ENCODE results near the gene PLAC8. TPM values are rescaled to one million over a fixed set of nuclear protein-coding genes. Genes with fewer than 3 reads are reported as not detected.
A peak's percentile ranks its signal among the peaks of the same experiment; 100 is the strongest.

PLAC8 gene
- not detected in 2 replicates for total RNA-seq (2012; rRNA removed)
- not detected in 2 replicates for polyA plus RNA-seq (2012; rRNA removed)
- polyA plus RNA-seq (2012; cell fraction: cytosol; rRNA removed) = 0.31 TPM in 1 of 2 replicates, not detected in the other
- polyA plus RNA-seq (2012; cell fraction: nucleus; rRNA removed; ENCODE audit: low replicate concordance) = 0.11 TPM in 1 of 2 replicates, not detected in the other
- percentile 13 among the genes with signal in this experiment for Bru-seq, nascent RNA
- BruChase-seq, experiment 1, labeled RNA remaining after a 6-hour chase = percentile 24 among the genes with signal in this experiment
- percentile 27 among the genes with signal in this experiment for BruChase-seq, experiment 2, labeled RNA remaining after a 2-hour chase
- long read RNA-seq = 0 reads

DNA sequence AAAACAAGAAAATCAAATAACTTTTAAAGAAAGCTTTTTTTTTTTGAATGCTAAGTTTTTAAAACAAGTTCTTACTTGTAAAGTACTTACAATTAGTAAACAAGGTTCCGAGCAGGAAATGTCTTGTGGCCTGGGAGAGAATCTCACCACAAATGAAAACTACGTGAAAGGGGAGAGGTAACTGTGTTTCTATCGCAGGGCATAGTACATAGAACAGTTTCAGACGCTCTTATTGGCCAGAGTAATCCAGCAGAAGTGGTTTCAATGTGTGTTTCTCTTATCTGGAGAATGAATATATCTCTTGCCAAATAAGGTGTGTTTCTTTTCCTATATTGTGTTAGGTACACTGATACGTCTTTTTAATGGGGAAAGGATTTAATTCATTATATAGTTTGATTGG is at the start of gene PLAC8:
Gene PLAC8, minus strand, starts transcription at position 154 of the 400 bp plus-strand sequence. CDS start 6,808 bp downstream, outside the sequence.
- peaks cover 1% of the 10 kb centered on the region; the same call in 1 of the 2 replicates for H3K4me1 ChIP-seq (ENCODE audit: control insufficient read depth, insufficient read depth, low read length)
- H3K9me3 ChIP-seq (ENCODE audit: control insufficient read depth, insufficient read depth, low read length) = no peaks in the 10 kb centered on the region
- no peak within 1 kb of the TSS for H3K4me3 ChIP-seq (ENCODE audit: insufficient read depth, low read depth, low read length)
- no peak within 1 kb of the TSS for H2BK15ac ChIP-seq (ENCODE audit: low read depth, low read length)
- DNase-seq = no peak
- no peak within 1 kb of the TSS for H3K4ac ChIP-seq (ENCODE audit: low read depth, low read length)
- no peak within 1 kb of the TSS for H3K9ac ChIP-seq (ENCODE audit: low read depth, low read length)
- no peak within 1 kb of the TSS; the same call in 1 of the 2 replicates for H4K91ac ChIP-seq (ENCODE audit: insufficient read depth, low read depth, low read length)
- dilution Hi-C loops (cut with HindIII; ENCODE audit: low sequenced_read_pairs, unreplicated experiment) = no loop called here
- H3K79me1 ChIP-seq (ENCODE audit: low read depth in 1 of 2, low read length in 2 of 2) = no peaks in the 10 kb centered on the region
- 0 out of 2 replicates have a peak within 1 kb of the TSS, but pooled peaks have one; percentile 80 for H4K5ac ChIP-seq (ENCODE audit: low read depth, low read length)
- H3K14ac ChIP-seq (replicated peaks; ENCODE audit: low read depth, low read length) = 0 out of 2 replicates have a peak within 1 kb of the TSS, but pooled peaks have one; percentile 16
- peak within 1 kb of the TSS; percentile 72 for H2BK120ac ChIP-seq (ENCODE audit: low read depth, low read length)
- no peak within 1 kb of the TSS for H3K27ac ChIP-seq (ENCODE audit: insufficient read depth, low read length)
- peak within 1 kb of the TSS in 1 of 2 experiments; percentile 73; a peak in 2 of 4 replicates for H4K8ac ChIP-seq (ENCODE audit: low read depth in 2 of 2, low read length in 2 of 2)
- ChIA-PET CTCF (interaction anchor here (0.6 to 1.3 kb wide), 3 partner anchors 36 to 146 kb away, joined by 3 to 4 read pairs (median 3); no protein-coding TSS in a partner anchor), POLR2A (ENCODE audit: unreplicated experiment) (no interaction called here)
- H4K20me1 ChIP-seq (ENCODE audit: insufficient read depth, low read length) = no peaks in the 10 kb centered on the region
- H3K27me3 ChIP-seq (ENCODE audit: control insufficient read depth, insufficient read depth, low read length) = no peaks in the 10 kb centered on the region
- no peak within 1 kb of the TSS; the same call in 1 of the 2 replicates for H3K4me2 ChIP-seq (ENCODE audit: low read depth, low read length)
- peak within 1 kb of the TSS; percentile 13; the same call in 1 of the 2 replicates for H3K23ac ChIP-seq (ENCODE audit: low read depth, low read length)
- TF ChIP-seq RCOR1 (IDR thresholded peaks at IDR 0.05; ENCODE audit: insufficient replicate concordance, low read length) (no peak), CHD1 (IDR thresholded peaks at IDR 0.05; ENCODE audit: low read depth, low read length) (no peak), CEBPB (IDR thresholded peaks at IDR 0.05; ENCODE audit: low read depth, low read length) (no peak), RAD21 (IDR thresholded peaks at IDR 0.05; ENCODE audit: low read length) (no peak), RFX5 (IDR thresholded peaks at IDR 0.05; ENCODE audit: low read depth, low read length) (no peak), BHLHE40 (IDR thresholded peaks at IDR 0.05; ENCODE audit: low read depth, low read length) (no peak), MAFK (IDR thresholded peaks at IDR 0.05; ENCODE audit: low read depth, low read length) (no peak), FOS (IDR thresholded peaks at IDR 0.05; ENCODE audit: low read depth, low read length) (no peak)
- TF ChIP-seq, protein P1, sequence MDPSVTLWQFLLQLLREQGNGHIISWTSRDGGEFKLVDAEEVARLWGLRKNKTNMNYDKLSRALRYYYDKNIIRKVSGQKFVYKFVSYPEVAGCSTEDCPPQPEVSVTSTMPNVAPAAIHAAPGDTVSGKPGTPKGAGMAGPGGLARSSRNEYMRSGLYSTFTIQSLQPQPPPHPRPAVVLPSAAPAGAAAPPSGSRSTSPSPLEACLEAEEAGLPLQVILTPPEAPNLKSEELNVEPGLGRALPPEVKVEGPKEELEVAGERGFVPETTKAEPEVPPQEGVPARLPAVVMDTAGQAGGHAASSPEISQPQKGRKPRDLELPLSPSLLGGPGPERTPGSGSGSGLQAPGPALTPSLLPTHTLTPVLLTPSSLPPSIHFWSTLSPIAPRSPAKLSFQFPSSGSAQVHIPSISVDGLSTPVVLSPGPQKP (IDR thresholded peaks at IDR 0.05; ENCODE audit: borderline replicate concordance, low read depth, low read length) = no peak
- TF ChIP-seq, protein P2, sequence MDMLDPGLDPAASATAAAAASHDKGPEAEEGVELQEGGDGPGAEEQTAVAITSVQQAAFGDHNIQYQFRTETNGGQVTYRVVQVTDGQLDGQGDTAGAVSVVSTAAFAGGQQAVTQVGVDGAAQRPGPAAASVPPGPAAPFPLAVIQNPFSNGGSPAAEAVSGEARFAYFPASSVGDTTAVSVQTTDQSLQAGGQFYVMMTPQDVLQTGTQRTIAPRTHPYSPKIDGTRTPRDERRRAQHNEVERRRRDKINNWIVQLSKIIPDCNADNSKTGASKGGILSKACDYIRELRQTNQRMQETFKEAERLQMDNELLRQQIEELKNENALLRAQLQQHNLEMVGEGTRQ (IDR thresholded peaks at IDR 0.05; ENCODE audit: low read depth, low read length) = no peak
- peak within 1 kb of the TSS; percentile 72 for H2BK20ac ChIP-seq (ENCODE audit: low read depth, low read length)
- in situ Hi-C loops (cut with MboI; ENCODE audit: low sequenced_read_pairs) = no loop called here
- intact Hi-C loops (cut with micrococcal nuclease) = no loop called here
- H3K18ac ChIP-seq (ENCODE audit: low read depth, low read length) = peak within 1 kb of the TSS; percentile 91; the same call in 1 of the 2 replicates
- H2AK9ac ChIP-seq (replicated peaks; ENCODE audit: low read depth, low read length, poor library complexity) = no peak within 1 kb of the TSS
- H2BK5ac ChIP-seq (ENCODE audit: low read depth, low read length, poor library complexity, severe bottlenecking) = no peak within 1 kb of the TSS
- ATAC-seq (ENCODE audit: low read depth) = no peak
- no TSS peak for BruUV-seq (replicated peaks)
- WGBS, 2 experiments (ENCODE audit: extremely low coverage in 2 of 2, insufficient read length in 1 of 2) = 81% methylated on average over 3 of the region's 5 CpGs; no CpG with 5 or more reads in 1 of the 2 experiments
- H3K9me1 ChIP-seq (ENCODE audit: insufficient read depth, low read length) = no peaks in the 10 kb centered on the region; the same call in 1 of the 2 replicates
- H3K56ac ChIP-seq (ENCODE audit: extremely low read depth, insufficient read depth, low read length) = no peak within 1 kb of the TSS
- H3K36me3 ChIP-seq (ENCODE audit: control insufficient read depth, insufficient read depth, low read length) = no peaks in the 10 kb centered on the region
- no peak within 1 kb of the TSS for H2AFZ ChIP-seq (replicated peaks; ENCODE audit: low read length, poor library complexity)
- no peak within 1 kb of the TSS for H2AK5ac ChIP-seq (ENCODE audit: low read depth, low read length)

Data from IMR-90 (cell line).